Activated T-helper 9 cell treated with anti-CD3 and anti-CD28 coated beads, Interleukin-2, amount 50 U/mL, for 16 hours (primary cell): ENCODE measurements around the gene ODF4.
"Not testable (repeated sequence)": the region's sequence is repeated elsewhere in the genome, so short reads cannot be mapped to it uniquely, and the experiment has no call there.

Source experiments
- DNase-seq: peaks from one replicate; pipeline ENCODE4 v3.0.0-alpha.2; 2020; ENCODE audit warnings: low read depth

ODF4 gene

DNA sequence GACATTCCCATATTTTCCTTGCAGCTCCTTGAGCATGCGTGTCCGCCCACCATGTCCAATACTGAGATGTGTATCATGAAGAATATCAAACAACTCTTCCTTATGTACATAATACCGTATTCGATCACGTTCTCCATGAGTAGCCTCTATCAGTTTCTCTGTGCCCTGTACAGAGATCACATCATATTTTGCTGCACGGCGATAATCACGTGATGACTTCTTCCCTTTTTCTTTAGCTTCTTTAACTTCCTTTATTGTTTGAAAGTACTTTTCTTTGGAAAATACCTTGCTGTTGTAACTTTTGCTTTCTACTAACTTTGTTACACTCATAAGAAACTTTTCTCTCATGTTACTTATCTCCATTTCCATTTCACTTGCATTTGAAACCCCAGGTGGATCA lies 30.3 kb downstream of the ODF4 start:
- no peak for DNase-seq

DNA sequence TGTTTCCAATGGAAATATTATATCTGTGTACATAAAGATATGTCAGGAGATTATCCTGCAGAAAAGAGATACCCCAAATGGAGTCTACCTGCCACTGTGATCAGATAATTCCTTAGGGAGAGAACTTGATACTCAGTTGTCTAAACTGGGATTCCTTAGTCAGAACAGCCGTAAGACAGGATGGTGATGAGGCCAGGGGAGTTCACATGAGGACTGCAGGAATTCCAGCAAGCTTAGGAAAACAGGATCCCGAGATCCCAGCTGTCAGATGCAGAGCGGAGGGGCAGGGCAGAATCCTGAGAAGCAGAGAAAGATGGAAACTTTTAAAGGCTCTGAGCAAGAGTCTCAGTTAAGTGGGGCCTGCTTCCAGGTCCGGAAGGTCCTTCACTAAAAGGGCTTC lies 32.1 kb downstream of the ODF4 start:
- DNase-seq = no peak

DNA sequence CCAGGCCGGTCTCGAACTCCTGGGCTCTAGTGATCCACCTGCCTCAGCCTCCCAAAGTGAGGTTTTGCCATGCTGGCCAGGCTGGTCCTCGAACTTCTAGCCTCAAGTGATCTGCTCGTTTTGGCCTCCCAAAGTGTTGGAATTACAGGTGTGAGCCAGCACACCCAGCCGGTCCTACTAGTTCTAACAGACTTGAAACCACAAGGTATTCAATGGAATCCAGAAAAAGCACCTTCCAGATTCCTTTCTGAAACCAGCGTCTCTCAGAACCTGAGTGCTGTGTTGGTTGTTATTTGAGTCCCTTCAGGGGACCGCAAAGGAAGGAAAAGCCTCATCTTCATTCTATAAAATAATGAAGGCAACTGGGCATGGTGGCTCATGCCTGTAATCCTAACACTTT lies 32.8 kb downstream of the ODF4 start:
- no peak for DNase-seq

- DNase-seq = not testable (repeated sequence)
Observed at GRCh38 chr17:8373856-8374255, 34.2 kb downstream of the ODF4 start.

- no peak for DNase-seq
Observed at GRCh38 chr17:8375738-8376259, 36.2 kb downstream of the ODF4 start.

DNA sequence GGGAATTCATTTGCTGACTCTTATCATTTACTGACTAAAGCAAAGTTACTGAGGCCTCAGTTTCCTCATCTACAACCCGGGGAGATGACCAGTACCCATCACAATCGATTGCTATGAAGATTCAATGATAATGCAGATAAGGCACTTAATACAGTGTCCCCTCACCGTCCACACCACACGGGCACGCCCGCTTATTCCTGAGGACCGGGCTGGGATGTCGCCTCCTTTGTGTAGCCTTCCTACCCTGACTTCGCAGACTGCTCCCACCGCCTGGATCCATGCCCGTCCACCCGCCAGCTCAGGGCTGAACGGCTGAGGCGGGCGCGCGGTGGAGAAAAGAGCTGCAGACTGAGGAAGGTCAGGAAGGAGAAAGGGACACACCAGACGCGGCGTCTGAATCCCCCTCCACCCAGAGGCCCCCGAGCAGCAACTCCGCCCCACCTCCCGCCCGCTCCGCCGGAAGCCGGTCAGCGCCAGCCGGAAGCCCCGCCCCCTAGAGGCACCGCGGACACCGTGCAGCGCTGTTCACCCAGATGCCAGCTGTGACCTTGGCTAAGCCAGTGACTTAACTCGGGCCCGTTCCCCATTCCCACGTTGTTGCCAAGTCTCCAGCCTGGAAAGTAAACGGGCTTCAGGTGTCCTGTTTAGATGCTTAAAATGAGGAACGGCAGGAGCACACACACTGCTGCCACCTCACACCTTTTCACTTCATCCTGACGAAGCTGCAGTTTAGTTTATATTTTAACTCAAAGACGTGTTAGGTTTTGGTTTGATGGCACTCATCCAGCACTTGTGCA lies 36.8 kb downstream of the ODF4 start, which contains the start of gene KRABD2:
Gene KRABD2 (minus strand): TSS at position 434 of the 797 bp plus-strand sequence.
- peak; percentile 83 for DNase-seq

- no peak for DNase-seq
Observed at GRCh38 chr17:8377422-8377821, 37.8 kb downstream of the ODF4 start.

GRCh38 chr17:8378117-8378516 lies 38.5 kb downstream of the ODF4 start:
- not testable (repeated sequence) for DNase-seq

DNA sequence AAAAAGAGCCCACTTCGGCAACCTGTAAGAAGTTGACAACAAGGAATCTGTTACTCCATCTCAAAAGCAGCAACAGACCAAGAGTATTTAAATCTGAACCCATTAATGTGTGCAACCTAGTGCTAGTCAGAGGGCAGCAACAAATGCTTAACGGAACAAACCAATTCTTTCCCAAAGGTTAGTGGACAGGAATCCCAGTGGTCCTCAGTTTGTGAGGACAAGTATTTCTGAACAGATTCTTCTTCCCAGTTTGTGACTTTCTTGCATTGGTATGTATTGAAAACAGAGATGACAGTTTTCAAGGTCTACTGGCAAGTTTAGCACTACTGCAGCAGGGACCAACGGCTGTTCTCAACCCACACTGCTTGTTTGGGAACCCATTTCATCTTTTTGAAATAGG lies 40.4 kb downstream of the ODF4 start:
- no peak for DNase-seq

DNA sequence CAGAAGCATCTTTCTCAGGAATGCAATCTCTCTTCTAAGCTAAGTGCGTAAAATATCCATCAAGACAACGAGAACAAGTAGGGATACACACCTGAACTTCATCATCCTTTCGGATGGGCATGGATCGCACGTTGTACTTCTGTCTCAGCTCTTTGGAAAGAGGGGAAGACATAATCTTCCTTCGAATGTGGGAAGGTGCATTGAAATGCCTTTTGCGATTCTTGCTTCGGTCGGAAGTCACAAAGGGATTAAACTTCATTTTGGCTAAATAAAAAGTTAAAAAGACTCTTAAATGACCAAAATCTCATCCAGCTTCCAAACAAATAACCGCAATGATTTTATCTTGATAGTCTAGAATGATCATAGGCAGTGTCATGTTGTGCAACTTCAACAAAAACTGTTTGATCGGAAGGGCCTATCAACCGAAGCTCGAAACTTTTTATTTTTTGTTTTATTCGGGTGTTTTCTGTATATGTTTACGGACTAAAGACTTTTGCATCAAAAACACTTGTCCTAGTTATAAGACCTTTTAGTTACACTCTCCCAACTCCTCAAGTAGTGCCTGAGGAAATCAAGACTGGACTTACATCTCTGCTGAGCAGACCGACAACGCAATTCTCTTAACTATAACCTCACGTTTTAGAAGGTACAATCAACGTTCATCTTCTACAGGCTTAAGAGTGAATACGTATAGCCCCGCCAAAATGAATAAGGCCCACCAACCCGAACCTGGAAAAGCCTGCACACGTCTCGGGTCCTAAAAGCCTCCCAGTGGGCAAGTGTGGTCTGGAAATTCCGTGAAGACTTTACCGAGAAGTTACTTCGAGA lies 42.6 kb downstream of the ODF4 start:
- DNase-seq = no peak

DNA sequence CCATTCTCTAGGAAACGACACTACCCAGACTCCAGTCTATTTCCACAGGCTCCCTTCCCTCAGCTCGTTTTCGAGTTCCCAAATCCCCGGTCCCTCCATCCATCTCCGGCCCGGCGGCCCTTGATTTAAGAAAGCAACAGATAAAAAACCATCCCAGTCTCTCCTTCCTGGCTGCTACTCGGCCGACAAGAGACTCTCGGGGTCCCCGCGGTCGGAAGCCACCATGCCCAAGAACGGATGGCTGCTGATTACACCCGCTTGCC lies 43.2 kb downstream of the ODF4 start:
- no peak for DNase-seq

DNA sequence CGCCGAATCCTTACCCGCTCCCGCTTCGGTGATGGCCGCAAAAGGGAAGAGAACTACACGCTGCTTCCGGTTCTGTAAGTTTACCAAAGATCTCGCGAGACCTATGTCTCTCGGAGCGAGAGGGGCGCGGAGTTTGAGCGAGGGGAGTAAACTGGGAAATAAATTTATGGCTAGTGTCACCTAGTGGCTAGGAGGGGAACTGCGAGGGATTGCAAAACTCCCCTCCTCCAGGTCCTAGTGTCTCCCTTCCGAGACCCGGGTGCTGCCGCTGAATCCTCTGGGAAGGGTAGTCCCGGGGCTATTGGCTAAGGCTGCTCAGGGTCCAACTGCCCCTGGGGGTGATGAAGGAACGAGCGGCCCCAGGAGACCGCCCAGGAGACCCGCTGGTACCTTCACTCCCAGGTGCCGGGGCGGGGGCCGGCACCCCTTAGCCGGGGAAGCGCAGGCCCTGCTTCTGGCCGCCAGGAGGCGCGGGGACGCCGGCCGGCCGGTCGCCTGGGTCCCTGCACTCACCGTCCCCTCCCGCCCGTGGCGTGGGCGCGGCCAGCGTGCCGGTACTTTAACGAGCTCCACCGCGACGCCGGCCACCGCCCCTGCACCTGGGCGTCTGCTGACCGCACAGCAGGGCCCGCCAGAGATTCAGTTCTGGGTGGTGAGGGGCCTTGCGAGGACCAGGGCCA lies 43.6 kb downstream of the ODF4 start, which contains the start of gene RPL26:
Gene RPL26 (minus strand): TSS at position 51 of the 680 bp plus-strand sequence. CDS start 883 bp downstream, outside the sequence.
- peak; percentile 88 for DNase-seq

DNA sequence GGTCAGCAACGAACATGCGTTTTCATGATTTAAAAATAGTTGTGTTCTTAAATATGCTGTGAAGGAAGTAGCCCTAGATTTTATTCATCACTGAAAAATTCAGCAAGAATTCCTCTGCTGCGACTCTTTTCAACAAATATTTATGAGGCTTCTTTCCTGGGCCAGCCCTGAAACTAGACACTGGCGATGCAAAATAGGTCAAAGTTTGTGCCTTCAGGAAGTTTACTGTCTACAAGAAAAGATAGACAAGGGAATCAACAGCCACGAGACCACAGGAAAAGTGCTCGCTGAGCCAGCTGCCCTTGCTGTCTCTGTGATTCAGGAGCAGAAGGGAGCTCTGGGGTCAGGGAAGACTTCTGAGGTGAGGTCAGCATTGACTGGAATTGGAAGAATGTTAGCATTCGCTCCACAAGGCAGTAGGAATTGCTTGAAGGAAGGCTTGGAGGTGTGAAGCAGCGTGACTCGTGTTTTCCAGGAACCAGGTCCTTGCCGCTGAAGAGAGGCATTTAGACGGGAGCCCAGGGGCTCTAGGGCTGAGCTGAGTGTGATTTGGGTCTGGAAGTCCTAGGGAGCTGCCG lies 45.2 kb downstream of the ODF4 start:
- no peak for DNase-seq

GRCh38 chr17:8386841-8387240 lies 47.2 kb downstream of the ODF4 start:
- no peak for DNase-seq

GRCh38 chr17:8387914-8388651 lies 48.4 kb downstream of the ODF4 start:
- no peak for DNase-seq

GRCh38 chr17:8391711-8392110 lies 52.1 kb downstream of the ODF4 start:
- DNase-seq = no peak

DNA sequence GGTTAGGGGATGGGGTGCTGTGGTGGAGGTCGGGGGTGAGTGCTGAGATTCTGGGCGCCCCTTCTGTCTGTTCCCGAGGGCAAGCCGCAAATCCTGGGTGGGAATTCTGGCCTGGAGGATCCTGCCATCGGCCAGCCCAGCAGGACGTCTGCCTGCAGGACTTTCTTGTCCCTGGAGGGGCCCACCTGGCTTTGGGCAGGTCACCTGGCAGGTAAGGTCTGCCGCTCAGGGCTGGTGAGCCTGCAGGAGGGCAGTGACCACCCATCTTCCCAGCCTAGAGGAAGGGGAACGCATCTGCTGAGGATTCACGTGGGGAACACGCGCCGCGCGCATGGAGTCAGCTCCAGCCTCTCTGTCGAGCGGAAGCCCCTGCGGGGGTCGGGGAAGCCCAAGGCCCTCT lies 52.6 kb downstream of the ODF4 start:
- no peak for DNase-seq

- no peak for DNase-seq
Observed at GRCh38 chr17:8392674-8393469, 53.2 kb downstream of the ODF4 start.

DNA sequence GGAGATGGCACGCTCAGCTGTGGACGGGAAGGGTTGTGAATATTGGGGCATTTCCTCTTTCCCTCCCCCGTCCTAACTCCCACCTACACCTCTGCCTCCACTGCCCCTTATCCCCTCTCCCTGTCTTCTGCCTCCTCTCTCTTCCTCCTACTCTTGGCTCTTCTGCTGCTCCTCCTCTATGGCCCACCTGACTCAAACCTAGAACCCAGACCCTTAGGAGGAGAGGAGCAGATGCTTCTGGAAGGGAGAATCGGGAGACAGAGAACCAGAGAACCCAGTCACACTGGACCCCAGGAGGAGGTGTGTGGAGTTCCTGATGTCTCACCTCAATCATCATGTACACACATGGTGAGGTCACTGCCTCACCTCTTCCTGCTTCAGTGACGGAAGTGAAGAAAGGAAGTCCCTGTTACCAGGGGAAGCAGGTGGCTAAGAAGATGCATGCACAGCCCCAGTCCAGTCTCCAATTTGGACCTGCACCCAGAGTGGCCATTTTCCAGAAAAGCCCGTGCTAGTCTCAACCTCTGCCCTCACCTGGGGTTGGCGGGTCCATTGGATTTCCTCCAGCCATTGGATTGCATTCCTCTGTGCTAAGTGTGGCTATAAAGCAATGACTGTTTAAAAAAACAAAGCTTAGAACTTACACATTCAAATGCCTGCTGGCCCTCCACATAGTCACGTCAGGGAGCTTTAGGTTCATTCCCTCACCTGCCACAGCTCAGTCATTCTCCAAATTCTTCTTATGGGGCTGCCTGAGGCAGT lies 54.0 kb downstream of the ODF4 start:
- DNase-seq = no peak

DNA sequence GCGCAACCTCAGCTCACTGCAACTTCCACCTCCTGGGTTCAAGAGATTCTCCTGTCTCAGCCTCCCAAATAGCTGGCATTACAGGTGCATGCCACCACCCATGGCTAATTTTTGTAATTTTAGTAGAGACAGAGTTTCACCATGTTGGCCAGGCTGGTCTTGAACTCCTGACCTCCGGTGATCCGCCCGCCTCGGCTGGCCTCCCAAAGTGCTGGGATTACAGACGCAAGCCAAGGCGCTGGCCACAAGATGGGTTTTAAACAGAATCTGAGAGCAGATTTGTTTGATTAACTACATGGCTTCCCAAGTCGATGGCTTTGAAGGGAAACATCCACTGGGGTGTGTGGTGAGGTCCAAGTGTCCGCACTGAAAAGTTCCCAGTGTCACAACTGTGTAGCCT lies 54.9 kb downstream of the ODF4 start:
- not testable (repeated sequence) for DNase-seq
